ENCODE results near the gene IRF1. TPM values are rescaled to one million over a fixed set of nuclear protein-coding genes. Genes with fewer than 3 reads are reported as not detected.

IRF1 gene
- total RNA-seq, 2 donors from 2014 or later: 10.1 to 15.8 TPM

GRCh38 chr5:132460846-132461568 is 29.6 kb downstream of the IRF1 start:
- Histone ChIP-seq H3K27ac (no peak overlapping the region), H3K9me3 (no peaks in the 10 kb centered on the region), H3K4me3 (no peak overlapping the region), H3K27me3 (no peaks in the 10 kb centered on the region), H3K36me3 (peaks cover 5% of the 10 kb centered on the region), H3K4me1 (peaks cover 0 to 62% of the 10 kb centered on the region in 2 donors)
- no peak for DNase-seq (ENCODE audit: low spot score)
- TF ChIP-seq CTCF (IDR thresholded peaks at IDR 0.05): no peak

- no peak for DNase-seq (ENCODE audit: low spot score)
- Histone ChIP-seq H3K27ac (no peak overlapping the region), H3K27me3 (no peaks in the 10 kb centered on the region), H3K4me1 (peaks cover 0 to 62% of the 10 kb centered on the region in 2 donors), H3K9me3 (no peaks in the 10 kb centered on the region), H3K36me3 (peaks cover 5% of the 10 kb centered on the region), H3K4me3 (no peak overlapping the region)
- no peak for TF ChIP-seq CTCF (IDR thresholded peaks at IDR 0.05)
Measured at GRCh38 chr5:132459983-132460838, 30.4 kb downstream of the IRF1 start.

- Histone ChIP-seq H3K9me3 (no peaks in the 10 kb centered on the region), H3K27ac (no peak overlapping the region), H3K4me3 (no peak overlapping the region), H3K4me1 (peaks cover 0 to 54% of the 10 kb centered on the region in 2 donors), H3K27me3 (no peaks in the 10 kb centered on the region), H3K36me3 (peaks cover 5% of the 10 kb centered on the region)
- no peak for TF ChIP-seq CTCF (IDR thresholded peaks at IDR 0.05)
- DNase-seq (ENCODE audit: low spot score): no peak
Measured at GRCh38 chr5:132459031-132459982, 31.3 kb downstream of the IRF1 start.

GRCh38 chr5:132458651-132459030 is 31.9 kb downstream of the IRF1 start:
- Histone ChIP-seq H3K9me3 (no peaks in the 10 kb centered on the region), H3K27ac (no peak overlapping the region), H3K36me3 (peaks cover 5% of the 10 kb centered on the region), H3K27me3 (no peaks in the 10 kb centered on the region), H3K4me3 (no peak overlapping the region), H3K4me1 (peaks cover 0 to 48% of the 10 kb centered on the region in 2 donors)
- DNase-seq (ENCODE audit: low spot score): no peak
- no peak for TF ChIP-seq CTCF (IDR thresholded peaks at IDR 0.05)

GRCh38 chr5:132458226-132458560 is 32.4 kb downstream of the IRF1 start:
- Histone ChIP-seq H3K27ac (no peak overlapping the region), H3K36me3 (peaks cover 5% of the 10 kb centered on the region), H3K4me3 (no peak overlapping the region), H3K9me3 (no peaks in the 10 kb centered on the region), H3K4me1 (peaks cover 0 to 43% of the 10 kb centered on the region in 2 donors), H3K27me3 (no peaks in the 10 kb centered on the region)
- no peak for TF ChIP-seq CTCF (IDR thresholded peaks at IDR 0.05)
- DNase-seq (ENCODE audit: low spot score): no peak

Data from right atrium auricular region (tissue), 2 donors.